ENCODE data around the gene MLN. TPM values are rescaled to one million over a fixed set of nuclear protein-coding genes. Genes with fewer than 3 reads are reported as not detected.

Gene MLN
- total RNA-seq, 4 donors from 2014 or later, result not detected

DNA sequence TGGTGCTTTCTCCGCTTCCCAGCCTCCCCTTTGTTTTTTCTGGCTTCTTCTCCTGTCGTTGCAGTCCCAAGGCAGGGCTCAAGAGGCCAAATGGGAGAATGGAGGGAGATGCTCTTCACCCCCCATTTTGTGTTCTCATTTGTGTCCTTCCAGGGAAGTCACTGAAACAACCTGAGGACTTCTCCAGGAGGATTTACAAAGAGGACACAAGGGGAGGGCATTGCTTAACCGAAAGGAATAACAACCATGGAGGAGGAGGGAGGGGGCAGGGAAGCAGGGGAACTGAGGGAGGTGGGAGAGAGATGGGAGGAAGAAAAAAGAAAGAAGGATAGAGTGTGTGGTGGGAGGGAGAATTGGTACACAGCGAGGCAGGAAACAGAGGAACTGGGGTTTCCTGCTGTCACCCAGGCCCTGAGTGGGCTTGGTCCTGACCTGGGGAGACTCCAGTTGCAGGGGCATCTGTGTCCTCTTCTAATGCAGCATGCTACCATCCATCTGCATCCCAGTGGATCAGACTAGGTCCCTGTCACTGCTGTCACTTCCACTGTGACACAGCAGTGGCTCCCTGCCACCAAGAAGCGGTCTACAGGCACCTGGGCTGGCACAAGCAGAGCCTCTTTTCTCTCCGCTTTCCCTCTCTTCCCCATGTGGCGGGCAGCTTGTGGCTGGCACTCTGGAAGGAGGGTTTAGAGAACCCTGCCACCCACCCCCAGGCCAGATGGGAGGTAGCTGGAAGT lies 17.1 kb upstream of the MLN start:
- H3K27ac ChIP-seq, result no peak overlapping the region
- H3K4me3 ChIP-seq (replicated peaks in 1 of 3), result no peak overlapping the region
- H3K4me1 ChIP-seq, result peaks cover 40 to 60% of the 10 kb centered on the region in 2 donors
- no peak for TF ChIP-seq CTCF (IDR thresholded peaks at IDR 0.05)
- no peak for TF ChIP-seq POLR2A (IDR thresholded peaks at IDR 0.05)
- WGBS, 2 donors, result 71 to 76% methylated on average over 6 to 7 of the region's 7 CpGs
- intact Hi-C loops (cut with DNase I), result loop anchor here (10.0 kb wide), 1 partner anchor 46 kb away; no protein-coding TSS in a partner anchor
- H3K36me3 ChIP-seq, result no peaks in the 10 kb centered on the region
- no peaks in the 10 kb centered on the region for H3K9me3 ChIP-seq
- H3K27me3 ChIP-seq, result no peaks in the 10 kb centered on the region
- DNase-seq, result no peak

GRCh38 chr6:33820243-33820642 lies 16.4 kb upstream of the MLN start:
- Histone ChIP-seq H3K4me3 (replicated peaks in 1 of 3) (no peak overlapping the region), H3K4me1 (peaks cover 46 to 65% of the 10 kb centered on the region in 2 donors), H3K36me3 (no peaks in the 10 kb centered on the region), H3K27ac (no peak overlapping the region), H3K27me3 (no peaks in the 10 kb centered on the region), H3K9me3 (no peaks in the 10 kb centered on the region)
- intact Hi-C loops (cut with DNase I), result loop anchor here (10.0 kb wide), 1 partner anchor 45 kb away; no protein-coding TSS in a partner anchor
- 83% methylated on average over 10 of the region's 10 CpGs for WGBS, 2 donors
- TF ChIP-seq POLR2A (IDR thresholded peaks at IDR 0.05), result no peak
- no peak for TF ChIP-seq CTCF (IDR thresholded peaks at IDR 0.05)
- DNase-seq, result no peak

DNA sequence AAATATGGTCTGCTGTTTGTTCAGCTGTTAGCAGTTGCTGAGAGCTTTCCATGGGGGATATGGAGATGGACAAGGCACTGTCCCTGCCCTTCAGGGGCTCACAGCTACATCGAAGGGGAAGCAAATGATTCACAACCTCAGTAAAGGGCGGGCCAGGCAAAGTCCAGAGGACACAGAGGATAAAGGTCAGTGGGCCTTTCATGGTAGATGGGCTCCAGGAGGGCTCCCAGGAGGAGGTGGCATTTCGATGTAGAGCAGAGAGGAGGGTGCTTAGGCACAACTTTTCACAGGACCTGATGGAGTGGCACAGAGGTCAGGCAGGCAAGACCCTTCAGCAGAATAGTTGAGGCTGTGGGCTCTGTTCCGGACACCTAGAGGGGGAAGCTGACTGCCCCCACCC lies 15.2 kb upstream of the MLN start:
- Histone ChIP-seq H3K27me3 (no peaks in the 10 kb centered on the region), H3K4me3 (replicated peaks in 1 of 3) (no peak overlapping the region), H3K9me3 (no peaks in the 10 kb centered on the region), H3K36me3 (no peaks in the 10 kb centered on the region), H3K27ac (peak overlapping the region in 1 of 3 donors; percentile 85), H3K4me1 (peaks cover 45 to 65% of the 10 kb centered on the region in 2 donors)
- WGBS, 2 donors, result 85 to 88% methylated on average over 4 of the region's 4 CpGs
- no peak for DNase-seq
- TF ChIP-seq CTCF (IDR thresholded peaks at IDR 0.05) (no peak), POLR2A (IDR thresholded peaks at IDR 0.05) (no peak)
- intact Hi-C loops (cut with DNase I), result no loop called here

GRCh38 chr6:33818293-33818692 lies 14.5 kb upstream of the MLN start:
- H3K36me3 ChIP-seq, result no peaks in the 10 kb centered on the region
- H3K27me3 ChIP-seq, result no peaks in the 10 kb centered on the region
- peak overlapping the region in 2 of 3 donors; percentile 67 to 85 for H3K27ac ChIP-seq
- no peak for DNase-seq
- H3K9me3 ChIP-seq, result no peaks in the 10 kb centered on the region
- WGBS, 2 donors, result 65 to 80% methylated on average over 3 of the region's 3 CpGs
- H3K4me3 ChIP-seq (replicated peaks in 1 of 3), result no peak overlapping the region
- intact Hi-C loops (cut with DNase I), result no loop called here
- TF ChIP-seq POLR2A (IDR thresholded peaks at IDR 0.05), result no peak
- H3K4me1 ChIP-seq, result peaks cover 47 to 66% of the 10 kb centered on the region in 2 donors

DNA sequence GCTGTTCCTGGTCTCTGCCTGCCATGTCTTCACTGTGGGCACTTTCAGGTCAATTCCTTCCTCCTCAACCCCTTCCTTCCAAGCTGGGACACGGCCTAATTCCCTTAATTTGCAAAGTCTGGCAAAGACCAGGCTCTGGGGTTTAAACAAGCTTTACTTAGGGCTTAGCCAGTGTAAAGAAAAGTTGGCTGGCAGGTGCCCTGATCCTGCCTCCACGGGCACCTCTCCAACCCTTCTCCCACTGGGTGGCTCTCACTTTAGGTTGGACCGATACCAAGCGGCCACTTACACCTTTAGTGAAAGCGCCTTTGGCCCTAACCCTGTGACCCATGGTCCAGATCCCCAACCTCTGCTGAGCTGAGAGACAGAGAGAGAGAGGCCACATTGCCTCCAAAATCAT lies 13.7 kb upstream of the MLN start:
- no peaks in the 10 kb centered on the region for H3K27me3 ChIP-seq
- H3K27ac ChIP-seq, result peak overlapping the region; percentile 44 to 85 (median 67)
- DNase-seq, result peak; percentile 87 to 94
- intact Hi-C loops (cut with DNase I), result no loop called here
- peaks cover 52 to 64% of the 10 kb centered on the region in 2 donors for H3K4me1 ChIP-seq
- H3K9me3 ChIP-seq, result no peaks in the 10 kb centered on the region
- 38 to 40% methylated on average over 5 of the region's 5 CpGs for WGBS, 2 donors
- TF ChIP-seq CTCF (IDR thresholded peaks at IDR 0.05), result no peak
- no peak for TF ChIP-seq POLR2A (IDR thresholded peaks at IDR 0.05)
- no peak overlapping the region for H3K4me3 ChIP-seq (replicated peaks in 1 of 3)
- H3K36me3 ChIP-seq, result no peaks in the 10 kb centered on the region

All from thyroid gland (tissue), 4 donors.